GM12873 (cell line): ENCODE measurements around the gene VPS8.

Experiments used
- TF ChIP-seq, protein P1 (sequence below): IDR thresholded peaks from 2 replicates; pipeline ENCODE4 v1.5.1; 2012; ENCODE audit warnings: low read depth, mild to moderate bottlenecking, moderate library complexity, low read length, control low read depth; ENCODE audit not compliant: insufficient read depth; ENCODE audit errors: missing control alignments

The VPS8 gene

DNA sequence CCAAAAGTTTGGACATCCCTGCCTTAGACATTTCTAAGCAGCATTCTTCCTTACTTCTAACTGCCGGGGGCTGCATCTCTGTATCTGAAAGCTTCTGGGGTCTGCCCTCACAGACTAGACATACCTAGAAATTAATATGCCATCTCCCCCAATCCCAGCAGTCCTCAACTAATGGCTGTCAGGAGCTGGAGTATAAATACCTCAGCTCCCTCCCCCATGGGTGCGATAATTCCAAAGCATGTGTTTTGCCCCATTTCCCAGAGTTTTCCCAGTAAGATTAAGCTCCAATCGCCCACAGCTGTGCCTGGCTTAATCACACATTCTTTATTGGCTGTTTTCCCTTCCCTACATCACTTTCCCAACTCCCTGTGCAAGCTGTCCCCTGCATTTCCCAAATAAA, 13.8 kb upstream of the VPS8 start:
- TF ChIP-seq, protein P1, sequence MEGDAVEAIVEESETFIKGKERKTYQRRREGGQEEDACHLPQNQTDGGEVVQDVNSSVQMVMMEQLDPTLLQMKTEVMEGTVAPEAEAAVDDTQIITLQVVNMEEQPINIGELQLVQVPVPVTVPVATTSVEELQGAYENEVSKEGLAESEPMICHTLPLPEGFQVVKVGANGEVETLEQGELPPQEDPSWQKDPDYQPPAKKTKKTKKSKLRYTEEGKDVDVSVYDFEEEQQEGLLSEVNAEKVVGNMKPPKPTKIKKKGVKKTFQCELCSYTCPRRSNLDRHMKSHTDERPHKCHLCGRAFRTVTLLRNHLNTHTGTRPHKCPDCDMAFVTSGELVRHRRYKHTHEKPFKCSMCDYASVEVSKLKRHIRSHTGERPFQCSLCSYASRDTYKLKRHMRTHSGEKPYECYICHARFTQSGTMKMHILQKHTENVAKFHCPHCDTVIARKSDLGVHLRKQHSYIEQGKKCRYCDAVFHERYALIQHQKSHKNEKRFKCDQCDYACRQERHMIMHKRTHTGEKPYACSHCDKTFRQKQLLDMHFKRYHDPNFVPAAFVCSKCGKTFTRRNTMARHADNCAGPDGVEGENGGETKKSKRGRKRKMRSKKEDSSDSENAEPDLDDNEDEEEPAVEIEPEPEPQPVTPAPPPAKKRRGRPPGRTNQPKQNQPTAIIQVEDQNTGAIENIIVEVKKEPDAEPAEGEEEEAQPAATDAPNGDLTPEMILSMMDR, result no peak

DNA sequence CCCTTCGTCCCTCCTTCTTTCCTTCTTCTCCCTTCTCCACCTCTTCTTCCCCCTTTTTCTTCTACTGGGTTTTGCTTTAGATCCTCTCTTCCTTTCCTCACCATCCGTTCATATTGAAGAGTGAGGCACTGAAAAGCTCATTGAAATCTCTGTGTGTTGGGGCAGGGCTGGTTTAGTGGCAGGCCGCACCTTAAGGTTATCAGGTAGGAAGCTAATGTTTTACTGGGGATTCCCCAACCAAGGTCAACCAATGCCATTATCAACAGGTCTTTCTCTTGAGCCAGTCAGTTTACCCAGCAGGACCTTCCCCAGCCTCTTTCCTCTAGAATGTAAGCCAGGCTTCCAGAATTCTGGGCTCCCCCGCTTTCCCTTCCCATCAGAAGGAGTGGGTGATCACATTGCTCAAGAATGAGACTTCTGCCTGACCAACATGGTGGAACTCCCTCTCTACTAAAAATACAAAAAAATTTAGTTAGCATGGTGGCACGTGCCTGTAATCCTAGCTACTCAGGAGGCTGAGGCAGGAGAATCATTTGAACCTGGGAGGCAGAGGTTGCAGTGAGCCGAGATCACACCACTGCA, 11.5 kb upstream of the VPS8 start:
- TF ChIP-seq, protein P1, result no peak

DNA sequence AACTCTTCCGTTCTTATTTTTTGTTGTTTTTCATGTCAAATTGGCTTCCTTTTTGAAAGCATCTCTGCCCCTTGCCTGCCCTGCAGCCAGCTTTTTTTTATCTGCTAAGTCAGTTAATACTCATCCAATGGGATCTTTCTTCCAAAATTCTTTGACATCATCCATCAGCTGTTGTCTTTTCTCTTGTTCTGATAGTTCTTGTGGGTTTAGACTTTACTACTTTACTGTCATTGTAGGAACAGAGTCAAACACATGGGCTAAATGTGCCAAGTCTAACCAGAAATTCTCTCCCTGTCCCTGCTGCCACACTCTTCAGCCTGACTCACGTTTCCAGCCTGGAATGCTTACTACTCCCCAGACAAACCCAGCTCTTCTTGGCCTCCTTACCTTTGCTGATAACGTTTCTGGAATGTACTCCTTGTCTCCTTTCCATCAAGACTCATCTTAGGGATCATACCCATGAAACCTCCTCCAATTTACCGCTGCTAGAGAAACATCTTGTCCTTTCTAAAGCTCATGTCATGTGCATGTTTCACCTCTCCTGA, 10.7 kb upstream of the VPS8 start:
- TF ChIP-seq, protein P1, result no peak

DNA sequence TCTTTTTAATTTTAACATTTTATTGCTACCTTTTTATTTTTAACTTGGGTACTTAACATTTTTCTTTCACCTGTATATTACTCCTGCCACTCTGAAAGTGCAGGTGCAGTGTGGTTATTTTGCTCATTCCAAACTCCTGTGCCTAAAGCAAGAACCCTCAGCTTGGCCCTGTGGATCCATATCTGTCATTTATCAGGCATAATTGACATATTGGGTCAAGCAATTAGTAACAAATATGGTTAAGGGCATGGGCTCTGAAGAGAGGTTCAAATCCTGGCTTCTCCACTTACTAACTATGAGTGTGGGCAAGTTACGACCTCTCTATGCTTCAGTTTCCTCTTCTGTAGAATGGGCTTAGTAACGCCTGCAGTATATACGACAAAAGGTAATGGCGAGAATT, 9.8 kb upstream of the VPS8 start:
- TF ChIP-seq, protein P1, result no peak

DNA sequence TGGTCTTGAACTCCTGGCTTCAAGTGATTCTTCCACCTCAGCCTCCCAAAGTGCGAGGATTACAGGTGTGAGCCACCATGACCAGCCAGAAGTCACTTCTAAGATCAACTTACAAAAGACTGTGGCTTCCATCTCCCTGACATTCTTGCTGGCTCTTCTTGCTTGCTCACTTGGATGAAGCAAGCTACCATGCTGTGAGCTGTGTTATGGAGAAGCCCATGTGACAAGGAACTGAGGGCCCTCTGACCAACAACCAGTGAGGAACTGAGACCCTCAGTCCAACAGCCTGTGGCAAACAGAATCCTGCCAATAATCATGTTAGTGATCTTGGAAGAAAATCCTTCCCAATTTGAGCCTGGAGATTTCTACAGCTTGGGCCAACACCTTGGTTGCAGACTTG, 7.2 kb upstream of the VPS8 start:
- TF ChIP-seq, protein P1, result no peak

DNA sequence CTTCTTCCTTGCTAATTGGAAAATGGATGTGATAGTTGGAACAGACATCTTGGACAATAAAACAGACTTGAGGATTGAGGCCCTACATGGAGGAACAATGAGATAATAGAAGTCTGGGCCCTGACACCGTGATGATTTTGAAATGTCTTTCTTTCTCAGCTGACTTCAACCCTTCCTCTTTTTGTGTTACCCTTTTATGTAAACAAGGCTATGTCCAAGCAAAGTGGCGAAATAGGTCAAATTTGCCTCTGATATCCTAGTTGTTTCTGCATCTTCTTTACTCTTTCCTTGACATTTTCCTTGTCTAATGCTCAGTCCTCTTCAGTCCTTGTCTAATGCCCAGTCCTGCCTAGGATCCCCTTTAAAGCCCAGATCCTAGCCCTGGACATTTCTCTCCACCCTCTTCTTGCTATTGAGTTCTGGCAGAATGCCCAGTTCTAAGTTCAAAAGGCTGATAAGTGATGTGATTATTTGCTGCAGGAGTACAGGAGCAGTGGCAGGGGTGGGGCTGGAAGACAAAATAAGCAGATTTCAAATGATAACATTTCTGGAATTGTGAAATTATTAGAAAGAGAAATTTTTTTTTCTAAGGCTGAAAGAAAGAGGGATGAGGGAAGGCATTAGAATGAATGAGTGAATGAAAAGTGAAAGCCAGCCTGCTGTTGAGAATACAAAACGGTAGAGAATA, 6.5 kb upstream of the VPS8 start:
- TF ChIP-seq, protein P1, result no peak

DNA sequence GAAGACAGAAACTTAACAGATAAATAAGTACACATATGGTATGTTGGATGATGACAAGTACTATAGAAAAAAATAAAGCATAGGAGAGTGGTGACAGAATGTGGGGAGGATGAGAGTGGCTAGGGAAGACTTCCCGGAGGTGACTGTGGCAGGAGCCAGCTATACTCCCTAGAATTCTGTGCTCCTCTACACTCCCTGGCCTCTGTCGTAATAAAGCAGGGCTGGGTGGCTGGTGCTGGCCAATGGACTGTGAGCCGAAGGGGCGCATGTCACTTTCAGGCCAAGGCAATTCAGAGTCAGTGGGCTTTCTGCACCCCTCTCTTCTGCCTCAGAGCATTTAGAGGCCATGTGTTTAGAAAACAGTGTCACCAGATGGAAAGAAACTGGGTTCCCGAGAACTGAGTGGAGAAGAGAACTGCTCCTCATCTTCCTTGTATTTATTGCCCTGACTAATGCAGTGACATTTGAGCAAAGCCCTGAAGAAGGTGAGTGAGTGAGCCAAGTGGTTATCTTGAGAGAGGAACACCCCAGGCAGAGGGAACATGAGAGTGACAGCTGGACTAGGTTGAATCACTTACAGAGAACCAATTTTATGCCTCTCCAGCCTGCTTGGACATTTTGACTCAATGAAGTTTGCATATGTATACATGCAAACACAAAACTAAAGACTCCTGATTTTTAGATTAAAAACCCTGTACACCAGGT, 5.2 kb upstream of the VPS8 start:
- TF ChIP-seq, protein P1, result no peak
